ENCODE results near the gene SRC. TPM values are rescaled to one million over a fixed set of nuclear protein-coding genes. Genes with fewer than 3 reads are reported as not detected.

Gene SRC
- total and polyA plus RNA-seq, 2 donors from 2014 or later: 28.5 to 70.0 TPM

GRCh38 chr20:37453836-37454235, 107.9 kb downstream of the SRC start:
- no peaks in the 10 kb centered on the region for H3K36me3 ChIP-seq (ENCODE audit: control insufficient read depth in 2 of 3, insufficient read depth in 3 of 3, low read length in 3 of 3)
- H3K9me3 ChIP-seq (ENCODE audit: control insufficient read depth in 2 of 3, insufficient read depth in 1 of 3, low read length in 3 of 3): peaks cover 0 to 12% (median 3%) of the 10 kb centered on the region in 3 donors
- TF ChIP-seq CTCF (IDR thresholded peaks at IDR 0.05; ENCODE audit: borderline replicate concordance, extremely low read depth, insufficient read depth): no peak
- H3K27ac ChIP-seq (ENCODE audit: low read depth in 2 of 2, low read length in 2 of 2): no peak overlapping the region
- intact Hi-C loops (cut with DNase I): no loop called here
- DNase-seq (peak in 1 of 5 donors; percentile 28), FAIRE-seq (no peak)
- H3K4me3 ChIP-seq (ENCODE audit: low read length in 3 of 3): no peak overlapping the region
- H3K4me1 ChIP-seq (ENCODE audit: control insufficient read depth in 2 of 3, insufficient read depth in 2 of 3, low read depth in 1 of 3, low read length in 3 of 3): no peaks in the 10 kb centered on the region
- H3K27me3 ChIP-seq (ENCODE audit: control insufficient read depth, insufficient read depth, low read length): no peaks in the 10 kb centered on the region
- no peak overlapping the region for H3K9ac ChIP-seq (ENCODE audit: low read length in 3 of 3)

GRCh38 chr20:37454636-37455385, 108.9 kb downstream of the SRC start:
- peaks cover 0 to 18% (median 3%) of the 10 kb centered on the region in 3 donors for H3K9me3 ChIP-seq (ENCODE audit: control insufficient read depth in 2 of 3, insufficient read depth in 1 of 3, low read length in 3 of 3)
- H3K4me1 ChIP-seq (ENCODE audit: control insufficient read depth in 2 of 3, insufficient read depth in 2 of 3, low read depth in 1 of 3, low read length in 3 of 3): no peaks in the 10 kb centered on the region
- DNase-seq (no peak), FAIRE-seq (no peak)
- H3K27ac ChIP-seq (ENCODE audit: low read depth in 2 of 2, low read length in 2 of 2): no peak overlapping the region
- intact Hi-C loops (cut with DNase I): no loop called here
- H3K4me3 ChIP-seq (ENCODE audit: low read length in 3 of 3): no peak overlapping the region
- no peaks in the 10 kb centered on the region for H3K36me3 ChIP-seq (ENCODE audit: control insufficient read depth in 2 of 3, insufficient read depth in 3 of 3, low read length in 3 of 3)
- H3K9ac ChIP-seq (ENCODE audit: low read length in 3 of 3): no peak overlapping the region
- no peaks in the 10 kb centered on the region for H3K27me3 ChIP-seq (ENCODE audit: control insufficient read depth, insufficient read depth, low read length)
- TF ChIP-seq CTCF (IDR thresholded peaks at IDR 0.05; ENCODE audit: borderline replicate concordance, extremely low read depth, insufficient read depth): no peak

Other genes starting within 250 kb of the SRC start
- gene RPN2, start 166.8 kb upstream of the SRC start, total RNA-seq: 175 TPM
- 207 TPM for gene RPN2, start 166.8 kb upstream of the SRC start, polyA plus RNA-seq (ENCODE audit: insufficient read depth, low read depth, low replicate concordance)
- 2.4 TPM for gene MROH8, start 166.6 kb upstream of the SRC start, total RNA-seq
- gene MROH8, start 166.6 kb upstream of the SRC start, polyA plus RNA-seq (ENCODE audit: insufficient read depth, low read depth, low replicate concordance): 4.4 TPM
- gene GHRH, start 84.3 kb upstream of the SRC start, total RNA-seq: not detected
- not detected for gene GHRH, start 84.3 kb upstream of the SRC start, polyA plus RNA-seq (ENCODE audit: insufficient read depth, low read depth, low replicate concordance)
- 45.7 TPM for gene MANBAL, start 56.5 kb upstream of the SRC start, total RNA-seq
- 93.3 TPM for gene MANBAL, start 56.5 kb upstream of the SRC start, polyA plus RNA-seq (ENCODE audit: insufficient read depth, low read depth, low replicate concordance)
- gene NNAT, start 175.1 kb downstream of the SRC start, total RNA-seq: 0.25 TPM
- gene NNAT, start 175.1 kb downstream of the SRC start, polyA plus RNA-seq (ENCODE audit: insufficient read depth, low read depth, low replicate concordance): not detected
- 76.1 TPM for gene BLCAP, start 181.7 kb downstream of the SRC start, total RNA-seq
- 106 TPM for gene BLCAP, start 181.7 kb downstream of the SRC start, polyA plus RNA-seq (ENCODE audit: insufficient read depth, low read depth, low replicate concordance)

All from kidney (tissue), 14 donors.